HUES48 (cell line): ENCODE measurements around the gene HCN2.
A peak's percentile ranks its signal among the peaks of the same experiment; 100 is the strongest.

Source experiments
- H3K27ac ChIP-seq: one replicate; pipeline ENCODE4 v1.7.0; 2013; ENCODE audit warnings: low read depth, low read length, inconsistent platforms
- H3K27me3 ChIP-seq: 2 replicates; pipeline ENCODE4 v1.6.1; 2013; ENCODE audit warnings: mild to moderate bottlenecking, low read length; ENCODE audit not compliant: control insufficient read depth, insufficient read depth
- H3K36me3 ChIP-seq: 2 replicates; pipeline ENCODE4 v1.6.1; 2013; ENCODE audit warnings: low read length; ENCODE audit not compliant: control insufficient read depth, insufficient read depth
- H3K4me1 ChIP-seq: 2 replicates; pipeline ENCODE4 v1.6.1; 2013; ENCODE audit warnings: mild to moderate bottlenecking, low read length; ENCODE audit not compliant: control insufficient read depth, insufficient read depth
- H3K4me3 ChIP-seq: 2 replicates; pipeline ENCODE4 v1.5.1; 2013; ENCODE audit warnings: mild to moderate bottlenecking, low read depth, low read length
- H3K9ac ChIP-seq: 2 replicates; pipeline ENCODE4 v1.6.1; 2013; ENCODE audit warnings: mild to moderate bottlenecking, low read depth, low read length, moderate library complexity
- H3K9me3 ChIP-seq: 2 replicates; pipeline ENCODE4 v1.6.1; 2013; ENCODE audit warnings: low read length; ENCODE audit not compliant: control insufficient read depth, insufficient read depth

Gene HCN2

DNA sequence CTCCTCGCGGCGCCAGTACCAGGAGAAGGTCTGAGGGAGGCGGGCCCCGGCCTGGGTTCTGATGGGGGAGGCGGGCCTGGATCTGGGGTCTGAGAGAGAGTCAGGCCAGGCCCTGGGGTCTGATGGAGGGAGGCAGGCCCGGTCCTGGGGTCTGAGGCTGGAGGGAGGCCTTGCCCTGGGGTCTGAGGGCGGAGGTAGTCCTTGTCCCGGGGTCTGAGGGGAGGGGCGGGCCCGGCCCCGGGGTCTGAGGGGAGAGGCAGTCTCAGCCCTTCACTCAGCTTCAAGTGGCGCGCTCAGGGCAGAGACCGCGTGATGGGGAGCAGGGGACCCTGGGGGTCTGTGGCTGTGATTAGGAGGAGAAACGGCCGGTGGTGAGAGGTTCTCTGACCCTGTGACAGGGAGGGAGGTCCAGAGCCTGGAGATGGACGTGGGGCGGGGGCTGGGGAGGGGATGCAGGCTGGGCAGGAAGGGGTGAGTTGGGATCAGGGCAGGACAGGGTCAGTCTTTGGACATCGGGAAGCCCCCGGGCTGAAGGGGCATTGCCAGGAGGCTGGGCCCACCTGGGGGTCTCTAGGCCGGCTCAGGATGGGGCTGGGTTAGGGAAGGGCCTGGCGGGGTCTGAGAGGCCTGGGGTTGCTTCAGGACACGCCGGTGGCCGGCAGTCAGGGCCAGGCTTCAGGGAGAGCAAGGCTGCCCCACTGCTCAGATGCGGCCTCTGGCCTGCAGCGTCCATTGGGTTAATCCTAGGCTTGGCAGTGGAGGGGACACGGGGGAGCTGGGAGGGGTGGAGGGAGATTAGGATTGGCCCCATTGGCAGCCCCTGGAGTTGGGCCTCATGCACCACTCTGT is 18.7 kb downstream of the HCN2 start:
- Histone ChIP-seq H3K4me3 (no peak overlapping the region), H3K27ac (no peak overlapping the region), H3K4me1 (peaks cover 4% of the 10 kb centered on the region; the same call in 1 of the 2 replicates), H3K9me3 (no peaks in the 10 kb centered on the region; the same call in 1 of the 2 replicates), H3K27me3 (no peaks in the 10 kb centered on the region), H3K9ac (no peak overlapping the region), H3K36me3 (no peaks in the 10 kb centered on the region)

DNA sequence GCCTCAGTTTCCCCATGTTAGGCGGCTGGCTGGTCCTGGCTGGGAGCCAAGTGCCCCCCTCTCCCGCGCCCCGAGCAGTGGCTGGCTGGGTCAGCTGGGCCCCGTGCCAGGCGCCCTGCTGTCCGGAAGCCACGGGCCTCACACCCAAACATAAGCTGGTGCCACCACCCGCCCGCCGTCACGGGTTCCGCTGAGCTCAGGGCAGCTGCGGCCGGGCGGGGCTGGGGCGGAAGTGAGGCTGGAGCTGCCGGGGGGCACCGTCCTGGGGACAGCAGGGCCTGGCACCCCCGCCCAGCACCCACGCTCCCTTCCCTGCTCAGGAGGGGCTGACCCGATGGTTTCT is 19.3 kb downstream of the HCN2 start:
- Histone ChIP-seq H3K4me3 (no peak overlapping the region), H3K27me3 (no peaks in the 10 kb centered on the region), H3K36me3 (no peaks in the 10 kb centered on the region), H3K27ac (no peak overlapping the region), H3K4me1 (peaks cover 4% of the 10 kb centered on the region; the same call in 1 of the 2 replicates), H3K9me3 (no peaks in the 10 kb centered on the region; the same call in 1 of the 2 replicates), H3K9ac (no peak overlapping the region)

- H3K27ac ChIP-seq, result no peak overlapping the region
- no peak overlapping the region for H3K9ac ChIP-seq
- peaks cover 7% of the 10 kb centered on the region; the same call in 1 of the 2 replicates for H3K36me3 ChIP-seq
- no peak overlapping the region for H3K4me3 ChIP-seq
- no peaks in the 10 kb centered on the region for H3K9me3 ChIP-seq
- peaks cover 4% of the 10 kb centered on the region; the same call in 1 of the 2 replicates for H3K4me1 ChIP-seq
- H3K27me3 ChIP-seq, result no peaks in the 10 kb centered on the region
These were observed 20.6 kb downstream of the HCN2 start for GRCh38 chr19:610071-610800.

GRCh38 chr19:610801-611480 is 21.3 kb downstream of the HCN2 start:
- Histone ChIP-seq H3K9ac (no peak overlapping the region), H3K9me3 (no peaks in the 10 kb centered on the region), H3K4me1 (peaks cover 4% of the 10 kb centered on the region; the same call in 1 of the 2 replicates), H3K27ac (peak overlapping the region; percentile 8), H3K4me3 (no peak overlapping the region), H3K36me3 (peaks cover 7% of the 10 kb centered on the region; the same call in 1 of the 2 replicates), H3K27me3 (no peaks in the 10 kb centered on the region)

GRCh38 chr19:611481-611868 is 21.8 kb downstream of the HCN2 start:
- H3K4me3 ChIP-seq, result no peak overlapping the region

GRCh38 chr19:612941-613340 is 23.3 kb downstream of the HCN2 start:
- H3K4me1 ChIP-seq, result peaks cover 4% of the 10 kb centered on the region; the same call in 1 of the 2 replicates

More at GRCh38 chr19:611481-611868, 21.8 kb downstream of the HCN2 start:
- Histone ChIP-seq H3K27me3 (no peaks in the 10 kb centered on the region), H3K9me3 (no peaks in the 10 kb centered on the region), H3K4me1 (peaks cover 4% of the 10 kb centered on the region; the same call in 1 of the 2 replicates), H3K9ac (no peak overlapping the region), H3K27ac (peak overlapping the region; percentile 8), H3K36me3 (peaks cover 7% of the 10 kb centered on the region; the same call in 1 of the 2 replicates)

DNA sequence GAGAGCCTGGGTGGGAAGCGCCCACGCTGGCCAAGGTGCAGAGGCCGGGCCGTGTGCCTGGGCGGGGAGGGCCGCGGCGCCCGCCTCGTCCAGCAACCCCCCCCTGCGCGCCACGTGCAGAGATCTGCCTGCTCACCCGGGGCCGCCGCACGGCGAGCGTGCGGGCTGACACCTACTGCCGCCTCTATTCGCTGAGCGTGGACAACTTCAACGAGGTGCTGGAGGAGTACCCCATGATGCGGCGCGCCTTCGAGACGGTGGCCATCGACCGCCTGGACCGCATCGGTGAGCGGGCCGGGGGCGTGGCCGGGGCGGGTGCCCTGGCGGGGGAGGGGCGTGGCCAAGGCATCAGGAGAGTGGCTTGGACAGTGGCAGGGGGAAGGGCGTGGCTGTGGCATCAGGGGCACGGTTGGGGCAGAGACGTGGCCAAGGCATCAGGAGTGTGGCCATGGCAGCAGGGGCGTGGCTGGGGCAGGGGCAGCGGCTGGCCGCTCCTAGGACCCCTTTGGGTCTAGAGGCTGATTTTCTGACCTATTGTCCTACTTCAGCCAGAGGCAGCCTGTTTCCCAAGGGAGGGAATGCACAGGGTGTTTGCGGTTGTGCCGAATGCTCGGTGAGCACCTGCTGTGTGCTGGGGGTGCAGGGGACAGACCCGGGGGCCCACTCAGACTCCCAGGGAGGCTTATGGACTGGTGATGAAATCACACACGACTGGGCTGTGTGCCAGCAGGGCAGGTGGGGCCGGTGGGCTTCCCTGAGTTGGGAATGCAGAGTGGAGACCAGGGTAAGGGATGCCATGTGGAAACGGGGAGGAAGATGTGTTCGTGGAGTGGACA is 24.3 kb downstream of the HCN2 start:
- Histone ChIP-seq H3K9ac (no peak overlapping the region), H3K9me3 (no peaks in the 10 kb centered on the region), H3K4me1 (peaks cover 4% of the 10 kb centered on the region; the same call in 1 of the 2 replicates), H3K27me3 (no peaks in the 10 kb centered on the region), H3K36me3 (peaks cover 17% of the 10 kb centered on the region), H3K4me3 (no peak overlapping the region), H3K27ac (no peak overlapping the region)

More at GRCh38 chr19:612941-613340, 23.3 kb downstream of the HCN2 start:
- Histone ChIP-seq H3K36me3 (peaks cover 7% of the 10 kb centered on the region), H3K4me3 (no peak overlapping the region), H3K9ac (no peak overlapping the region), H3K9me3 (no peaks in the 10 kb centered on the region), H3K27me3 (no peaks in the 10 kb centered on the region), H3K27ac (no peak overlapping the region)

- Histone ChIP-seq H3K27ac (no peak overlapping the region), H3K27me3 (no peaks in the 10 kb centered on the region), H3K9me3 (no peaks in the 10 kb centered on the region), H3K9ac (no peak overlapping the region), H3K4me3 (no peak overlapping the region), H3K4me1 (peaks cover 4% of the 10 kb centered on the region; the same call in 1 of the 2 replicates), H3K36me3 (peaks cover 32% of the 10 kb centered on the region)
These were observed 25.9 kb downstream of the HCN2 start for GRCh38 chr19:615619-616018.

GRCh38 chr19:616062-616700 is 26.5 kb downstream of the HCN2 start:
- Histone ChIP-seq H3K36me3 (peaks cover 32% of the 10 kb centered on the region), H3K27ac (no peak overlapping the region), H3K4me1 (no peaks in the 10 kb centered on the region; the same call in 1 of the 2 replicates), H3K27me3 (no peaks in the 10 kb centered on the region), H3K9me3 (no peaks in the 10 kb centered on the region), H3K9ac (no peak overlapping the region), H3K4me3 (no peak overlapping the region; the same call in 1 of the 2 replicates)
